Measurements from ENCODE around the gene RAB37. TPM values are rescaled to one million over a fixed set of nuclear protein-coding genes. Genes with fewer than 3 reads are reported as not detected.

The RAB37 gene
- total RNA-seq, 2 donors from 2014 or later = 0.66 to 0.78 TPM

DNA sequence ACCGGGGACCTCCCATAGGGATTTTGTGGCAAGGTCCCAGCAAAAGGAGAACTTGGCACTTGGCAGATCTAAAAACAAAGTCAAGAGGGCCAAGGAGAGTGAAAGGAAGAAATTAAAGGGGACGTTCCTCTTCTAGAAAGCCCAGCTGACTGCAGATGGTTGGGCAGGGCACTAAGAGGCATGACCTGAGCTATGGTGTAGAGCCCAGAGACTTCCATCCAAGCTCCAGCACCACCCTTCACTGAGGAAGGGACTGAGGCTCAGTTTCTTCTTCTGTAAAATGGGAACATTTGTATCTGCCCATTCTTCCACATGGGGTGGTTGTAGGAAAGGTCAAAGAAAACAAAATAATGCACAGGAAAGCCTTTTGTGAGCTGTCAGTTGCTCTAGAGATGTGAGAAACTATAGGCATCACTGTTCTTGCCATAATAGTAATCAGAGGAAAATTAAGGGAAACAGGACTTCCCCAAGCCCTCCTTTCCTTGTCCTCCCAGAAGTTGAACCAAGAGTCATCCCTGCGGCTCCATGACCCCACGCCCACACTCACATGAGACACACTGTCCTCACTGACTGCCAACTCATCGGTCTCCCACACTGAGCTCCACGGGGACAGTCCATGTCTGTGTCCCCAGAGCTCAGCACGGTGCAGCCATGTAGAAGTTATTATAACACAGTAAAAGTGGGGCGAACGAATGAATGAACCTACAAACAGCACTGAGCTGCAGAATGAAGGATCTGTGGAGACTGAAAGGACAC is 34.8 kb upstream of the RAB37 start:
- H3K27ac ChIP-seq = no peak overlapping the region
- H3K36me3 ChIP-seq (replicated peaks in 1 of 2; ENCODE audit: insufficient read depth in 1 of 2, low read depth in 2 of 2) = no peaks in the 10 kb centered on the region
- H3K9me3 ChIP-seq = no peaks in the 10 kb centered on the region
- intact Hi-C loops (cut with DNase I) = no loop called here
- no peak overlapping the region for H3K4me3 ChIP-seq
- DNase-seq (no peak), ATAC-seq (no peak)
- 65 to 69% methylated on average over 7 to 9 of the region's 9 CpGs for WGBS, 2 donors
- TF ChIP-seq, protein P1, sequence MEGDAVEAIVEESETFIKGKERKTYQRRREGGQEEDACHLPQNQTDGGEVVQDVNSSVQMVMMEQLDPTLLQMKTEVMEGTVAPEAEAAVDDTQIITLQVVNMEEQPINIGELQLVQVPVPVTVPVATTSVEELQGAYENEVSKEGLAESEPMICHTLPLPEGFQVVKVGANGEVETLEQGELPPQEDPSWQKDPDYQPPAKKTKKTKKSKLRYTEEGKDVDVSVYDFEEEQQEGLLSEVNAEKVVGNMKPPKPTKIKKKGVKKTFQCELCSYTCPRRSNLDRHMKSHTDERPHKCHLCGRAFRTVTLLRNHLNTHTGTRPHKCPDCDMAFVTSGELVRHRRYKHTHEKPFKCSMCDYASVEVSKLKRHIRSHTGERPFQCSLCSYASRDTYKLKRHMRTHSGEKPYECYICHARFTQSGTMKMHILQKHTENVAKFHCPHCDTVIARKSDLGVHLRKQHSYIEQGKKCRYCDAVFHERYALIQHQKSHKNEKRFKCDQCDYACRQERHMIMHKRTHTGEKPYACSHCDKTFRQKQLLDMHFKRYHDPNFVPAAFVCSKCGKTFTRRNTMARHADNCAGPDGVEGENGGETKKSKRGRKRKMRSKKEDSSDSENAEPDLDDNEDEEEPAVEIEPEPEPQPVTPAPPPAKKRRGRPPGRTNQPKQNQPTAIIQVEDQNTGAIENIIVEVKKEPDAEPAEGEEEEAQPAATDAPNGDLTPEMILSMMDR (IDR thresholded peaks at IDR 0.05) = no peak
- no peak for TF ChIP-seq POLR2A (IDR thresholded peaks at IDR 0.05)
- H3K4me1 ChIP-seq = no peaks in the 10 kb centered on the region
- H3K27me3 ChIP-seq = no peaks in the 10 kb centered on the region

DNA sequence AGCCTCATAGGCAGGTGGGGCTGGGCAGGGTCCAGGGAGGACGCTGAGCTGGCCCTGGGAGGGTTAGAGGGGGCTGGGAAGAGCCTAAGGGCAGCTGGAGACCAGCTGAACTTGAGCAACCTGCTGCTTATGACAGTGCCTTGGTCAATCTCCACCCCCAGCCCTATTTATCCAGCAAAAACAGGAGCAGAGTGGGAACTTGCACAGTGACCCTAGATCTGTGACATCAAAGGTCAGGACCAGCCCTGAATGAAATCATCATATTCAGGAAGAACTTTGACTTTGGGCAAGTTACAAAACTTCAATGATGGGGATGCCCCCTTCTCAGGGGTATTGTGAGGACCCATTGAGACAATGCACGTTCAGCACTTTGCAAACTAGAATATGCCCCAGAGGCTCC is 33.7 kb upstream of the RAB37 start:
- Histone ChIP-seq H3K9me3 (no peaks in the 10 kb centered on the region), H3K4me1 (no peaks in the 10 kb centered on the region), H3K27me3 (no peaks in the 10 kb centered on the region), H3K36me3 (replicated peaks in 1 of 2; ENCODE audit: insufficient read depth in 1 of 2, low read depth in 2 of 2) (no peaks in the 10 kb centered on the region), H3K27ac (no peak overlapping the region), H3K4me3 (no peak overlapping the region)
- intact Hi-C loops (cut with DNase I) = no loop called here
- TF ChIP-seq, protein P1 (IDR thresholded peaks at IDR 0.05) = no peak
- no peak for TF ChIP-seq POLR2A (IDR thresholded peaks at IDR 0.05)
- 31 to 45% methylated on average over 2 of the region's 2 CpGs for WGBS, 2 donors
- no peak for ATAC-seq
- no peak for DNase-seq

DNA sequence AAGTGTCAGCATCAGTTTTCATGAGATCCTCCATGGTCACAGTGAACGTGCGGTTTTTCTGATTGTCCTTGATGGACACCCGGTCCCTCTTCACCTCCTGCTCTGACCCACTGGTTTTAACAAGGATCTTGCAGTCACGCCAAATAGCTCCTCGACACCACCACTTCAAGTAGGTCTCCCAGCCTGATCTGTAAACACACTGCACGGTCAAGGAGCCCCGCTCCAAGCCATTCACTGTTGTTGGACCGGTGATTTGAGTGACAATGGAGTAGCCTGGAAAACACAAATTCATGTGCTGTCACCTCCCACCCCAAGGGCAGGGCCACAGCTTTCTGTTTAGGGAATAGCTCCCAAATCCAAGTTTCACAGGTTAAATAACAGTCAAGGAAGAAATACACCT is 32.5 kb upstream of the RAB37 start:
- intact Hi-C loops (cut with DNase I) = no loop called here
- ATAC-seq = no peak
- no peak overlapping the region for H3K4me3 ChIP-seq
- 82 to 87% methylated on average over 8 of the region's 8 CpGs for WGBS, 2 donors
- no peak for DNase-seq
- H3K4me1 ChIP-seq = no peaks in the 10 kb centered on the region
- TF ChIP-seq, protein P1 (IDR thresholded peaks at IDR 0.05) = no peak
- no peak for TF ChIP-seq POLR2A (IDR thresholded peaks at IDR 0.05)
- H3K9me3 ChIP-seq = no peaks in the 10 kb centered on the region
- H3K27ac ChIP-seq = no peak overlapping the region
- H3K27me3 ChIP-seq = no peaks in the 10 kb centered on the region
- no peaks in the 10 kb centered on the region for H3K36me3 ChIP-seq (replicated peaks in 1 of 2; ENCODE audit: insufficient read depth in 1 of 2, low read depth in 2 of 2)

DNA sequence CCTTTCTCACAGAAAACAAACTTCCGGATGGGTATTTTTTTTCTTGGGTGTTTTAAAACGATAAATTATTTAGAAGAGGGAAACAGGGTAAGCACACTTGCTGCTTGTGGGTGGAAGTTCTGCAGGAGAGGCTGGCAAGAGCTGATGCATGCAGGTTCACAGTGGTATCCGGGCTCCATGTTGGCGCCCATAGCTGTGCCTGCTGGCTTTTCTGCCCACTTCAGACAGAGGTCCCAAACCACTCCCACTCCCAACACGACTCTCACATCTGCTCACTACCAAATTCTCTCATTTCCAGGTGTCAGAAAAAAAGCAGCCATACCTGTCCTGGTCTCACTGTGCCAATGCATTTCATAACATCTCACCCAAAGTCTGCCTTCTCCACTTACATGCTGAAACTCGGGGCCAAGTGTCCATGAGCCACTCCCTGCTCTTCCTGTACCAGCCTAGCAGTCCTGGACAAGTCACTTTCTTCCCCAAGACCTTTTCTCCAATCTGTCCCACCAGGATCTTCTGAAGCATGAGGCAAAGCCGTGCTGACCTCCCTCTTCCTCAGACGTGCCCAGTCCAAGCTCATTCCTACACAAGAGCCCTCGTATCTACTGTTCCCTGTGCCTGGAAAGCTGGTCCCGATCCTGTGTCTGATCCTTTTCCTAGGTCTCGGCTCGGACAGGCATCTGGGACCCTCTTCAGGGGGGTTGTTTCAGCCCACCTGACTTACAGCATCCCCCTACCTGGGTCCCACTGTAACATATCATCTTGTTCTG is 25.8 kb upstream of the RAB37 start:
- DNase-seq = no peak
- no peak for ATAC-seq
- Histone ChIP-seq H3K4me3 (no peak overlapping the region), H3K27ac (no peak overlapping the region), H3K27me3 (no peaks in the 10 kb centered on the region), H3K9me3 (no peaks in the 10 kb centered on the region), H3K36me3 (replicated peaks in 1 of 2; ENCODE audit: insufficient read depth in 1 of 2, low read depth in 2 of 2) (no peaks in the 10 kb centered on the region), H3K4me1 (no peaks in the 10 kb centered on the region)
- intact Hi-C loops (cut with DNase I) = no loop called here
- TF ChIP-seq, protein P1 (IDR thresholded peaks at IDR 0.05) = no peak
- no peak for TF ChIP-seq POLR2A (IDR thresholded peaks at IDR 0.05)
- WGBS, 2 donors = 40 to 45% methylated on average over 12 of the region's 12 CpGs

All from body of pancreas (tissue), 4 donors.